ENCODE data around the gene R3HDML. TPM values are rescaled to one million over a fixed set of nuclear protein-coding genes. Genes with fewer than 3 reads are reported as not detected.

Gene R3HDML
- total and polyA plus RNA-seq, 2 of the 13 experiments (the other 11 are each of a cell fraction or from before 2014, with no cell fraction given), result not detected

- no peak for TF ChIP-seq HMGXB3 (CRISPR knock-in tag; IDR thresholded peaks at IDR 0.05; ENCODE audit: borderline replicate concordance)
- TF ChIP-seq YY1 (IDR thresholded peaks at IDR 0.05; ENCODE audit: insufficient read depth, insufficient replicate concordance, low read depth, low read length), result no peak
- TF ChIP-seq CERS6 (CRISPR knock-in tag; IDR thresholded peaks at IDR 0.05), result no peak
- no peak for TF ChIP-seq ZBTB7A (CRISPR knock-in tag; IDR thresholded peaks at IDR 0.05)
- no peak for TF ChIP-seq BORCS8-MEF2B (CRISPR knock-in tag; IDR thresholded peaks at IDR 0.05)
- no peak for TF ChIP-seq ZNF746 (CRISPR knock-in tag; IDR thresholded peaks at IDR 0.05)
- no peak for TF ChIP-seq NCOA2 (CRISPR knock-in tag; IDR thresholded peaks at IDR 0.05)
- no peak for TF ChIP-seq REL (CRISPR knock-in tag; conservative IDR thresholded peaks at IDR 0.05)
- no peak for TF ChIP-seq HNF4A (CRISPR knock-in tag; IDR thresholded peaks at IDR 0.05)
- TF ChIP-seq ZBTB4 (CRISPR knock-in tag; IDR thresholded peaks at IDR 0.05; ENCODE audit: borderline replicate concordance), result no peak
- TF ChIP-seq AHDC1 (CRISPR knock-in tag; IDR thresholded peaks at IDR 0.05; ENCODE audit: borderline replicate concordance), result no peak
- TF ChIP-seq ZNF776 (CRISPR knock-in tag; IDR thresholded peaks at IDR 0.05), result no peak
- 0 out of 2 replicates have a peak, but pooled peaks have one; percentile 48 for TF ChIP-seq ZNF292 (CRISPR knock-in tag; IDR thresholded peaks at IDR 0.05; ENCODE audit: borderline replicate concordance, low read depth)
- no peak for TF ChIP-seq CREB3 (CRISPR knock-in tag; IDR thresholded peaks at IDR 0.05)
- TF ChIP-seq ZNF557 (CRISPR knock-in tag; IDR thresholded peaks at IDR 0.05), result no peak
Observed at GRCh38 chr20:44336086-44336485, 757 bp upstream of the R3HDML start (continued).

Measured in HepG2 (cell line).